B cell (primary cell): ENCODE results near the gene ATP9B. TPM values are rescaled to one million over a fixed set of nuclear protein-coding genes. Genes with fewer than 3 reads are reported as not detected.

Experiments used
- ATAC-seq: fragments of 200-7000 bp; cut with Tn5 transposase; one replicate; pipeline ENCODE4 v1.10.0; 2021; ENCODE audit warnings: low read depth, mild to moderate bottlenecking, moderate number of reproducible peaks, moderate library complexity
- CTCF ChIA-PET: fragments of 350-600 bp; sonication (Branson Sonifier 250); formaldehyde crosslinking; loops from one replicate; lab custom pipeline; 2021; ENCODE audit warnings: antibody characterized with exemption, inconsistent platforms; lab: Charles Lee
- POLR2A ChIA-PET: fragments of 350-600 bp; sonication (Branson Sonifier 250); formaldehyde crosslinking; loops from one replicate; lab custom pipeline; 2021; ENCODE audit warnings: antibody characterized with exemption; lab: Charles Lee
- DNase-seq: peaks from one replicate; pipeline ENCODE4 v3.0.0; 2013
- H2AFZ ChIP-seq: 2 replicates; pipeline ENCODE4 v1.6.1; 2012; ENCODE audit warnings: mild to moderate bottlenecking, low read depth, low read length; ENCODE audit not compliant: insufficient read depth, poor library complexity, severe bottlenecking
- H3K27ac ChIP-seq, 2 donors: 1 replicate in 1 of 2; 2 replicates in 1 of 2; pipeline ENCODE4 v1.5.1; 2012 to 2013; ENCODE audit warnings: low read length in 2 of 2, mild to moderate bottlenecking in 2 of 2, moderate library complexity in 1 of 2
- H3K27me3 ChIP-seq, 4 experiments: fragments of 200-600 bp in 1 of 4; sonication (generic) in 1 of 4; replicated peaks in 1 of 4; 1 replicate in 2 of 4; 2 replicates in 2 of 4; pipeline versions ENCODE4 v1.6.1 to v1.7.0; 2013 to 2016; ENCODE audit warnings: low read length in 3 of 4, mild to moderate bottlenecking in 2 of 4, mixed read lengths in 1 of 4, moderate library complexity in 1 of 4; ENCODE audit not compliant: insufficient read depth in 4 of 4, control insufficient read depth in 3 of 4; ENCODE audit errors: control extremely low read depth in 1 of 4
- H3K36me3 ChIP-seq, 2 experiments: replicated peaks in 1 of 2; 1 replicate in 1 of 2; 2 replicates in 1 of 2; pipeline versions ENCODE4 v1.6.1 to v1.7.1; 2013; ENCODE audit warnings: low read length in 1 of 2; ENCODE audit not compliant: insufficient read depth in 2 of 2, control insufficient read depth in 1 of 2; ENCODE audit errors: control extremely low read depth in 1 of 2, extremely low read depth in 1 of 2
- H3K4me1 ChIP-seq, 2 donors: fragments of 200-600 bp in 1 of 2; sonication (generic) in 1 of 2; 1 replicate in 1 of 2; 2 replicates in 1 of 2; pipeline versions ENCODE4 v1.5.1 to v1.6.1; 2013 to 2017; ENCODE audit warnings: low read length in 2 of 2; ENCODE audit not compliant: control insufficient read depth in 2 of 2, insufficient read depth in 2 of 2
- H3K4me2 ChIP-seq: replicated peaks from 2 replicates; pipeline ENCODE3; 2012; ENCODE audit warnings: mild to moderate bottlenecking, low read depth, low read length; ENCODE audit not compliant: poor library complexity, severe bottlenecking
- H3K4me3 ChIP-seq, 5 experiments: fragments of 200-600 bp in 1 of 5; sonication (generic) in 1 of 5; 1 replicate in 3 of 5; 2 replicates in 2 of 5; pipeline versions ENCODE4 v1.5.1 to v1.7.0; 2011 to 2016; ENCODE audit warnings: low read length in 4 of 5, mild to moderate bottlenecking in 4 of 5, low read depth in 2 of 5, control low read depth in 1 of 5, moderate library complexity in 1 of 5; ENCODE audit not compliant: insufficient read depth in 1 of 5; ENCODE audit errors: control extremely low read depth in 1 of 5, extremely low read depth in 1 of 5
- H3K79me2 ChIP-seq: fragments of 200-600 bp; sonication (generic); one replicate; pipeline ENCODE4 v1.6.0; 2016; ENCODE audit warnings: low read length; ENCODE audit not compliant: control insufficient read depth, insufficient read depth
- H3K9ac ChIP-seq: fragments of 200-600 bp; sonication (generic); 2 replicates; pipeline ENCODE4 v1.6.1; 2017; ENCODE audit warnings: mild to moderate bottlenecking, low read length, moderate library complexity
- H3K9me3 ChIP-seq, 3 donors: one replicate each; pipeline versions ENCODE4 v1.6.1 to v1.7.1; 2013; ENCODE audit warnings: low read length in 2 of 3; ENCODE audit not compliant: control insufficient read depth in 2 of 3, insufficient read depth in 1 of 3; ENCODE audit errors: control extremely low read depth in 1 of 3
- H4K20me1 ChIP-seq: 2 replicates; pipeline ENCODE4 v1.6.0; 2012; ENCODE audit warnings: mild to moderate bottlenecking, low read length; ENCODE audit not compliant: insufficient read depth, control insufficient read depth, poor library complexity, severe bottlenecking
- H3K27ac Mint-ChIP-seq: one replicate; pipeline ENCODE4 v1.8.0; 2021; ENCODE audit warnings: mixed read lengths
- H3K27me3 Mint-ChIP-seq: one replicate; pipeline ENCODE4 v1.8.0; 2021; ENCODE audit warnings: mixed read lengths
- H3K4me1 Mint-ChIP-seq: one replicate; pipeline ENCODE4 v1.8.0; 2021; ENCODE audit warnings: mixed read lengths
- H3K4me3 Mint-ChIP-seq: one replicate; pipeline ENCODE4 v1.8.0; 2021; ENCODE audit warnings: mixed read lengths
- H3K9me3 Mint-ChIP-seq: one replicate; pipeline ENCODE4 v1.8.0; 2022; ENCODE audit warnings: mixed read lengths; ENCODE audit not compliant: insufficient read depth
- EZH2 ChIP-seq: IDR thresholded peaks from 2 replicates; pipeline ENCODE4 v1.6.1; 2012; ENCODE audit warnings: borderline replicate concordance, low read depth, mild to moderate bottlenecking, moderate library complexity, low read length; ENCODE audit not compliant: insufficient read depth, poor library complexity, severe bottlenecking
- WGBS: methylation state at CpG from one replicate; pipeline ENCODE4 v1.1.5; 2013; ENCODE audit warnings: missing lambda C conversion rate; ENCODE audit not compliant: insufficient coverage; 5-methylcytosine and 5-hydroxymethylcytosine counted together
- intact Hi-C: fragments of 100-400 bp; cut with micrococcal nuclease; formaldehyde crosslinking; loops from one replicate; pipeline ENCODE4 v1.10.0; 2022
- polyA plus RNA-seq: library from polyadenylated mRNA; depleted of rRNA; stranded (reverse); fragments of >200 nt; gene quantifications from 2 replicates; pipeline ENCODE4 v1.2.3, GENCODE V29; 2012
- total RNA-seq, 2 donors: library from RNA; stranded (reverse); fragments of 120-200 nt in 1 of 2; gene quantifications; 1 replicate in 1 of 2; 2 replicates in 1 of 2; pipeline versions ENCODE4 v1.2.3 to v1.2.4, GENCODE V29; 2013 to 2022
- TF ChIP-seq, protein P1 (sequence below): fragments of 200-600 bp; IDR thresholded peaks from one replicate; pipeline ENCODE4 v1.8.0; 2022; ENCODE audit warnings: antibody characterized with exemption, mild to moderate bottlenecking

Gene ATP9B
- total and polyA plus RNA-seq, 2 donors (not counting 1 experiment from before 2014, with no cell fraction given) = 34.3 to 71.7 TPM

DNA sequence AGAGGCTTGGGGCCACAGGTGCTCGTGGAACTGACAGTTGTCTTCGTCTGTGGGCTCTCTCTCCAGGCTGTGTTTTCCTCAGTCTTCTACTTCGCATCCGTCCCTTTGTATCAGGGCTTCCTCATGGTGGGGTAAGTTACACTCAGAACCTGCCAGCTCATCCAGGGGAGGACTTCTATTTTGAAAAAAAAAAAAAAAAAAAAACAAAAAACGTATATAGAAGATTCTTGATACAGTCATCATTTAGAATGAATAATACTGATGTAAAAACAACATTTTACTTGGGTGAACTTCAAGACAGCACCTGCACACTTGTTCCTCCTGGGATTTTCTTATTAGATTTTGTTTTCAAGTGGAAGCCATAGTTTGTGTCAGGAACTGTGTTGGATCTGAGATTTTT is 278.9 kb downstream of the ATP9B start:
- Histone ChIP-seq H3K4me2 (no peak overlapping the region), H3K36me3 (peaks cover 0 to 61% of the 10 kb centered on the region in 2 experiments), H3K9ac (no peak overlapping the region), H3K4me3 (no peak overlapping the region), H2AFZ (no peak overlapping the region), H3K79me2 (no peaks in the 10 kb centered on the region), H3K27ac (no peak overlapping the region), H3K9me3 (no peaks in the 10 kb centered on the region), H3K27me3 (no peaks in the 10 kb centered on the region), H4K20me1 (no peaks in the 10 kb centered on the region), H3K4me1 (no peaks in the 10 kb centered on the region)
- Mint-ChIP-seq H3K9me3 (no peaks in the 10 kb centered on the region), H3K4me1 (no peaks in the 10 kb centered on the region), H3K4me3 (no peak overlapping the region), H3K27ac (no peak overlapping the region), H3K27me3 (no peaks in the 10 kb centered on the region)
- DNase-seq (no peak), ATAC-seq (no peak)
- TF ChIP-seq, protein P1, sequence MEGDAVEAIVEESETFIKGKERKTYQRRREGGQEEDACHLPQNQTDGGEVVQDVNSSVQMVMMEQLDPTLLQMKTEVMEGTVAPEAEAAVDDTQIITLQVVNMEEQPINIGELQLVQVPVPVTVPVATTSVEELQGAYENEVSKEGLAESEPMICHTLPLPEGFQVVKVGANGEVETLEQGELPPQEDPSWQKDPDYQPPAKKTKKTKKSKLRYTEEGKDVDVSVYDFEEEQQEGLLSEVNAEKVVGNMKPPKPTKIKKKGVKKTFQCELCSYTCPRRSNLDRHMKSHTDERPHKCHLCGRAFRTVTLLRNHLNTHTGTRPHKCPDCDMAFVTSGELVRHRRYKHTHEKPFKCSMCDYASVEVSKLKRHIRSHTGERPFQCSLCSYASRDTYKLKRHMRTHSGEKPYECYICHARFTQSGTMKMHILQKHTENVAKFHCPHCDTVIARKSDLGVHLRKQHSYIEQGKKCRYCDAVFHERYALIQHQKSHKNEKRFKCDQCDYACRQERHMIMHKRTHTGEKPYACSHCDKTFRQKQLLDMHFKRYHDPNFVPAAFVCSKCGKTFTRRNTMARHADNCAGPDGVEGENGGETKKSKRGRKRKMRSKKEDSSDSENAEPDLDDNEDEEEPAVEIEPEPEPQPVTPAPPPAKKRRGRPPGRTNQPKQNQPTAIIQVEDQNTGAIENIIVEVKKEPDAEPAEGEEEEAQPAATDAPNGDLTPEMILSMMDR = no peak
- TF ChIP-seq EZH2 = no peak
- 96% methylated on average over 3 of the region's 5 CpGs for WGBS
- intact Hi-C loops = no loop called here
- POLR2A ChIA-PET = no interaction called here
- CTCF ChIA-PET = no interaction called here

DNA sequence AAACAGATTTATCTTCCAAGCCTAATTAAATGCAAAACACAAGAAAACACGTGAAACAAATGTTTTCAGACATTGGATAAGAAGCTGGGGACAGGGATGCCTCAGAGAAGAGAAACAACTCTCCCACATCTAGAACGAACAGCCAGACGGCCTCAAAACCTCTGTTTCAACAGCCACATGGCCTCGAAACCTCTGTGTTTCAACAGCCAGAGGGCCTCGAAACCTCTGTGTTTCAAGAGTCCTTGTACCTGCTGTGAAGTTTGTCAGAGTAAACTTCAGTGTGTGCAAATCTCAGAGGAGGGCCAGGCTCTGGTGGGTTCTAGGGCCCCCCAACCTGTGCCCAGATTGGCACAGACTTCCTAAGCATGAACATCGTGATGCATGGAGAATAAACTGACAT is 283.2 kb downstream of the ATP9B start:
- peaks cover 15% of the 10 kb centered on the region for H3K4me1 Mint-ChIP-seq
- no peak overlapping the region for H2AFZ ChIP-seq
- H3K36me3 ChIP-seq = peaks cover 0 to 24% of the 10 kb centered on the region in 2 experiments
- H3K4me3 Mint-ChIP-seq = no peak overlapping the region
- TF ChIP-seq EZH2 = no peak
- TF ChIP-seq, protein P1 = no peak
- no peak overlapping the region for H3K9ac ChIP-seq
- no peak for DNase-seq
- H3K27ac Mint-ChIP-seq = no peak overlapping the region
- no peak overlapping the region for H3K27ac ChIP-seq
- no peaks in the 10 kb centered on the region for H3K9me3 Mint-ChIP-seq
- ATAC-seq = no peak
- no peak overlapping the region for H3K4me3 ChIP-seq
- no peaks in the 10 kb centered on the region for H3K79me2 ChIP-seq
- peaks cover 0 to 9% of the 10 kb centered on the region in 2 donors for H3K4me1 ChIP-seq
- ChIA-PET CTCF (no interaction called here), POLR2A (no interaction called here)
- WGBS = 96% methylated on average over 4 of the region's 6 CpGs
- no peaks in the 10 kb centered on the region for H3K27me3 ChIP-seq
- no peak overlapping the region for H3K4me2 ChIP-seq
- H3K9me3 ChIP-seq = no peaks in the 10 kb centered on the region
- H4K20me1 ChIP-seq = no peaks in the 10 kb centered on the region
- no peaks in the 10 kb centered on the region for H3K27me3 Mint-ChIP-seq
- intact Hi-C loops = no loop called here
